Bronchial epithelial cell (primary cell): Measurements from ENCODE around the gene HSD17B8. TPM values are rescaled to one million over a fixed set of nuclear protein-coding genes. Genes with fewer than 3 reads are reported as not detected.

Experiments
- DNase-seq: peaks from one replicate; pipeline ENCODE4 v3.0.0-alpha.2; 2010; ENCODE audit warnings: low read depth
- FAIRE-seq: peaks from 2 replicates; lab custom pipeline; 2011; peaks lifted over from hg19 to GRCh38; lab: Jason Lieb, UNC
- H3K27me3 ChIP-seq: 2 replicates; pipeline ENCODE4 v1.5.1; 2011; ENCODE audit warnings: low read length; ENCODE audit not compliant: control insufficient read depth, insufficient read depth
- H3K36me3 ChIP-seq: 2 replicates; pipeline ENCODE4 v1.5.1; 2011; ENCODE audit warnings: low read length; ENCODE audit not compliant: control insufficient read depth, insufficient read depth
- H3K4me3 ChIP-seq: 2 replicates; pipeline ENCODE4 v1.5.1; 2011; ENCODE audit warnings: mild to moderate bottlenecking, low read depth, low read length, control low read depth
- total RNA-seq: library from RNA; depleted of rRNA; stranded (reverse); fragments of >200 nt; gene quantifications from 2 replicates; pipeline ENCODE4 v1.2.1, GENCODE V29; 2014
- TF ChIP-seq, protein P1 (sequence below): IDR thresholded peaks from 2 replicates; pipeline ENCODE4 v1.5.1; 2011; ENCODE audit warnings: mild to moderate bottlenecking, moderate library complexity, low read length, control low read depth, inconsistent platforms; ENCODE audit not compliant: insufficient read depth, severe bottlenecking

The HSD17B8 gene
- total RNA-seq, 1 donor from 2014 or later, result 59.8 TPM

DNA sequence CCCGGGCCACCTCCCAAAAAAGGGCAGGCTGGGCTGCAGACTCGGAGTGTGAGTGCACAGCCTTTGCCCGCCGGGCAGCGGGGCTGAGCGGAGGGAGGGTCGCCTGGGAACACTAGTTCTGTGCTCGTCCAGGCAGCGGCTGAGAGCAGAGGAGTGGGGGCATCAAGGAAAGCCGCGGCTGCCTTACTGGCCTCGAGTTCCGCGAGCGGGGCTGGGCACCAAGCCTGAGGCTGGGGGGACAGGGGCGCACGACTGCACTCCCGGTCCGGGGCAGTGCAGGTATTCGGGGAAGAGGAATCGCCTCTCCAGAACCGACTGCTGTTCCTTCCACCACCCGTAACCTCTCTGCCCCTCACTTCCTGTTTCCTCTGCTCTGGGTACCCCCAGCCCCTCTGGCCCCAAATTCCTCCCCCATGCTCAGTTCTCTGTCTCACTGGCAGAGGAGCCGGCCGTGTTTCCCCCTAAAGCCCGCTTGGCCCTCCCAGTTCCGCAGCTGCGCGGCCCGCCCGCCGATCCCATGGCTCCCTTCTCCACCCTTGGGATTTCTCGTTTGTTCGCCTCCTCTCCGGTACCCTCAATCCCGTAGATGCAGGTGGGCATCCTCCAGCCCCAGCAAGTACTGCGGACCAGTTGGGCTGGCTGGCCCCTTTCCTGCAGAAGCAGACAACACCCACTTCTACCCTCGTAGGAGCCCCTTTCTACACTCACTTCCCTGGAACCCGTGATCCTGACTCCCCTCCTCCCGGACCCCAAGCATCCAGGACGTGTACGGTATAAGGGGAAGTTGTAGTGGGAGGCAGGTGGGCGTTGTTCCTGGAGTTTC, 8.9 kb downstream of the HSD17B8 start:
- H3K27me3 ChIP-seq, result no peaks in the 10 kb centered on the region
- DNase-seq (no peak), FAIRE-seq (no peak)
- H3K36me3 ChIP-seq, result peaks cover 6% of the 10 kb centered on the region
- TF ChIP-seq, protein P1, sequence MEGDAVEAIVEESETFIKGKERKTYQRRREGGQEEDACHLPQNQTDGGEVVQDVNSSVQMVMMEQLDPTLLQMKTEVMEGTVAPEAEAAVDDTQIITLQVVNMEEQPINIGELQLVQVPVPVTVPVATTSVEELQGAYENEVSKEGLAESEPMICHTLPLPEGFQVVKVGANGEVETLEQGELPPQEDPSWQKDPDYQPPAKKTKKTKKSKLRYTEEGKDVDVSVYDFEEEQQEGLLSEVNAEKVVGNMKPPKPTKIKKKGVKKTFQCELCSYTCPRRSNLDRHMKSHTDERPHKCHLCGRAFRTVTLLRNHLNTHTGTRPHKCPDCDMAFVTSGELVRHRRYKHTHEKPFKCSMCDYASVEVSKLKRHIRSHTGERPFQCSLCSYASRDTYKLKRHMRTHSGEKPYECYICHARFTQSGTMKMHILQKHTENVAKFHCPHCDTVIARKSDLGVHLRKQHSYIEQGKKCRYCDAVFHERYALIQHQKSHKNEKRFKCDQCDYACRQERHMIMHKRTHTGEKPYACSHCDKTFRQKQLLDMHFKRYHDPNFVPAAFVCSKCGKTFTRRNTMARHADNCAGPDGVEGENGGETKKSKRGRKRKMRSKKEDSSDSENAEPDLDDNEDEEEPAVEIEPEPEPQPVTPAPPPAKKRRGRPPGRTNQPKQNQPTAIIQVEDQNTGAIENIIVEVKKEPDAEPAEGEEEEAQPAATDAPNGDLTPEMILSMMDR, result no peak
- H3K4me3 ChIP-seq, result peak overlapping the region; percentile 47

DNA sequence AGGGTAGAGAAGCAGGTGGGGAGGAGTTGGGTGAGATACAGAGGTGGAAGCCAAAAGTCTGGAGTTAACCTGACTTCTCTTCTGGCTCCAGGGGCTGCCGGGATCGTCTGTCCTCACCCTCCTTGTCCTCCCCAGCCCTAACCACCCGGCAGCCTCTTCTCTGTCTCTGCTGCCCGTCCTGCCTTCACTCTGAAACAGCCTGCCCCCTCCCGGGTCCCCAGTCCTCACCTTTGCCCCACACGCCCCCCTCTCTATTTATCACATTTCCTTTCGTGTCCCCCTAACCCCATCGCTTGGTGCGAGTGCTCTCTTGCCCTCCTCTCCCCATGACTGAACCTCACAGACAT, 9.5 kb downstream of the HSD17B8 start:
- peak overlapping the region; percentile 47 for H3K4me3 ChIP-seq
- TF ChIP-seq, protein P1, result no peak
- no peaks in the 10 kb centered on the region for H3K27me3 ChIP-seq
- DNase-seq, result no peak
- peaks cover 6% of the 10 kb centered on the region for H3K36me3 ChIP-seq
- no peak for FAIRE-seq

DNA sequence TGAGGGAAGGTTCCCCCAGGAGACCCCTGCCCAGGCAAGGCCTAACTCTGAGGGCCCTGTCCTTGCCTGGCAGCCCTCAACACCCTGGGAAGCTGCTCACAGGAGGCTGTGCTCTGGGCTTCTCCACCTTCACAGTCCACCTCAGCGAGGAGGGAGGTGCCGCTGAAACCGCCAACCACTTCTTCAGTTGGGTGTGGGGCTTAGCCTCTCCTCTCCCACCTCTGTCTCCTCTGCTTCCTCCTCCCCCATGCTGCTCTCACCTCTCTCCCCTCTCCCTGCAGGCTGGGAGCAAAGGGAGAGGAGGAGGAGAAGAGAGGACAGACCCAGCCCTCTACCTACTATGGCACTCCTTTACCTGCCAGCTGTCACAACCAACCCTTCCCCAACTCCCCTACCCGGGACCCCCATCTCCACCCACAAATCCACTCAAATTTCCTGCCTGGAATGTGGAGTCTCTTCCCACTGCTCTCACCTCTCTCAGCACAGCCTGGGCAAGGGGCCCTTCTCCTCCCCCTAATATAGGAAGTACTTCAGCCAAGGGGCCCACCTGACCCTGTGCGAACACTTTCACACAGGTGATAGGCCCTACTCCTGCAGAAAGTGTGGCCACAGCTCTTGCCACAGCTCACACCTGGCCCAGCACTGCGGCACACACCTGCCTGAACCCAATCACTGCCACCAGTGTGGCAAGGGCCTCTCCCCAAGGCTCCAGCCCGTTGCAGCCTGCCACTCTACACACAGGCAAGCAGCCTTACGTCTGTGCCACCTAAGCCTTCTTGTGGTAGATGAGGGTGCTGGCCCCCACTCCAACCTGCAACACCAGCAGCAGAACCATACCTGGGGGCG, 11.0 kb downstream of the HSD17B8 start:
- TF ChIP-seq, protein P1, result no peak
- no peak for FAIRE-seq
- DNase-seq, result no peak
- H3K27me3 ChIP-seq, result no peaks in the 10 kb centered on the region
- no peak overlapping the region for H3K4me3 ChIP-seq
- peaks cover 1% of the 10 kb centered on the region for H3K36me3 ChIP-seq

DNA sequence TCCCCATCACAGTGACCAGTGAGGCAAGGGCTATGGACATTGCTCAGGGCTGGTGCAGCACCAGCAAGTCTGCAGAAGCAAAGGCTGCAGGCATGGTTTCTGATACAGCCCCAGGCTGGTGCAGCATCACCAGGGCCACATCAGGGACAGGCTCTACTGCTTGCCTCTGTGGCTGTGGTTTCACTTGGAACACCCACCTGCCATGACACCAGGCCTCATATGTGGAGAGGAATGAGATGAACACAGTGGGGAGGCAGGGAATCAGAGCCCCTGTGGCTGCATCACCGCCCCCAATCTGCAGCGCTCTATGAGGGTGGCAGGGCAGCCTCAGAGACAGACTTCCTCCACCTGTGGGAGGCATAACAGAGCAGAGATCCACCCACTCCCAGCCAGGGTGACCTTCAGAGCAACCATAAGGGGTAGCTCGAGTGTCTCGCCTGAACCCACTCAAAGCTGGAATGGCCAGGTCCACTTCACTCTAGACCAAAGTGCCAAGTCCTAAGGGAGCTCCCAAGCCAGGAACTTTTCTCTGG, 11.7 kb downstream of the HSD17B8 start:
- FAIRE-seq (no peak), DNase-seq (no peak)
- H3K27me3 ChIP-seq, result no peaks in the 10 kb centered on the region
- H3K4me3 ChIP-seq, result no peak overlapping the region
- TF ChIP-seq, protein P1, result no peak
- peaks cover 1% of the 10 kb centered on the region for H3K36me3 ChIP-seq

DNA sequence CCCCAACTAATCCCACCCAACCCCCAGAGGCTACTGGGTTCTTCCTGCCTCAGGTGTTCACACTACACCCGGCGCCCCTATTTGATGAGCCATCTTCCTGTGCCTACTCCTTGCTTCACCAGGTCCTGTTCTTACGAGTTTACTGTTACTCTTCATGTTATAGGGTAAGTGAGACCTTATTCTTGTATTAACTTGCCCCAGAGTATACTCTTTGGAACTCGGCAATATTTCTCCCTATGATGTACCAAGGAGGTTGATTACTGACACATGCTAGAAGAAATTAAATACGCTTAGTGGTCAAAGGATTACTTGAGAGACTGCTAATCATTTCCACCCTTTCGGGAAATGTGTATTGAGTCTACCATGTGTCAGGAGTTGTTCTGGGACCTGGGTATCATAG, 12.8 kb downstream of the HSD17B8 start:
- H3K27me3 ChIP-seq, result no peaks in the 10 kb centered on the region
- no peak overlapping the region for H3K4me3 ChIP-seq
- TF ChIP-seq, protein P1, result no peak
- FAIRE-seq, result no peak
- H3K36me3 ChIP-seq, result no peaks in the 10 kb centered on the region
- DNase-seq, result peak; percentile 96
